ENCODE measurements around the gene VGLL4.

DNA sequence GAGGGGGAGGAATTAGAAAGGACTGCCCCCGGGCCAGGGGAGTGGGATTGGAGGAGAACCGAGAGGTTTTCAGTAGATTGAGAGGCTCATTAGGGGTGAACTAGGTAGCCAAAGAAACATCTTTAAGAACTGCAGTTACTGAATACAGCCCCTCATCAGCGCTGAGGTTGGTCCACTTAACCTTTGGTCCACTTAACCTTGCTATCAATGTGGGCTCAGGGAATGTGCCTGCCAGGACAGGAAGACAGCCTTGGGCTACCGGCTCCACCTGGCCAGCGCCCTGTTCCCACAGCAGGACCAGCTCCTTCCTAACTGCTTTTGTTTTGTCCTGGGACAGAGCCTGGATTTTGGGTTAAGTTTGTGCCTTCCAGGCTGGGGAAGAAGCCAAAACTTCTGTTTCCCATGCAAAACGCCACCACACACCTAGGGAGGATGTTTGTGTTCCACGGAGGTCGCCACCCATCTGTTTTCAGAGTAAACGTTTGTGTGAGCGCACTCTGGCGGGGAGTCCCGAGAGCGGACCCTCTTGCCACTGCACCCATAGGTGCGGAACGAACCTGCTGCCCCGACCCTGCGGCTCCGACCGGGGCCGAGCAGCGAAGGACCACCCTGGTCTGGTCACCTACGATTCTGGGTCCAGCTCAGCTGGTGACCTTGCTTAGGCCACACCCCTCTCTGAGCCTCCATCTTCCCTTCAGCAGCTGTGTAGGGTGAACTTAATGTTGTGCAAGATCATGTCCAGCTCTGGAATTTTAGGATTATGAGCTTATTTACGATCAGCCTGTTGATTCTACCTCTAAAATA is 107.4 kb downstream of the VGLL4 start:
- TF ChIP-seq EZH2 (IDR thresholded peaks at IDR 0.05; ENCODE audit: borderline replicate concordance, insufficient read depth, low read length, poor library complexity, severe bottlenecking): no peak
- no peak for TF ChIP-seq POLR2AphosphoS5 (IDR thresholded peaks at IDR 0.05)
- TF ChIP-seq, protein P1, sequence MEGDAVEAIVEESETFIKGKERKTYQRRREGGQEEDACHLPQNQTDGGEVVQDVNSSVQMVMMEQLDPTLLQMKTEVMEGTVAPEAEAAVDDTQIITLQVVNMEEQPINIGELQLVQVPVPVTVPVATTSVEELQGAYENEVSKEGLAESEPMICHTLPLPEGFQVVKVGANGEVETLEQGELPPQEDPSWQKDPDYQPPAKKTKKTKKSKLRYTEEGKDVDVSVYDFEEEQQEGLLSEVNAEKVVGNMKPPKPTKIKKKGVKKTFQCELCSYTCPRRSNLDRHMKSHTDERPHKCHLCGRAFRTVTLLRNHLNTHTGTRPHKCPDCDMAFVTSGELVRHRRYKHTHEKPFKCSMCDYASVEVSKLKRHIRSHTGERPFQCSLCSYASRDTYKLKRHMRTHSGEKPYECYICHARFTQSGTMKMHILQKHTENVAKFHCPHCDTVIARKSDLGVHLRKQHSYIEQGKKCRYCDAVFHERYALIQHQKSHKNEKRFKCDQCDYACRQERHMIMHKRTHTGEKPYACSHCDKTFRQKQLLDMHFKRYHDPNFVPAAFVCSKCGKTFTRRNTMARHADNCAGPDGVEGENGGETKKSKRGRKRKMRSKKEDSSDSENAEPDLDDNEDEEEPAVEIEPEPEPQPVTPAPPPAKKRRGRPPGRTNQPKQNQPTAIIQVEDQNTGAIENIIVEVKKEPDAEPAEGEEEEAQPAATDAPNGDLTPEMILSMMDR (IDR thresholded peaks at IDR 0.05; ENCODE audit: poor library complexity, severe bottlenecking): no peak
- no peak for TF ChIP-seq MXI1 (conservative IDR thresholded peaks at IDR 0.05; ENCODE audit: poor library complexity, severe bottlenecking)
- no peak for TF ChIP-seq RAD21 (conservative IDR thresholded peaks at IDR 0.05)
